ENCODE measurements around the gene OXGR1.

GRCh38 chr13:96966415-96967102, 27.7 kb downstream of the OXGR1 start:
- TF ChIP-seq CTCF (IDR thresholded peaks at IDR 0.05): no peak
- TF ChIP-seq POLR2A (IDR thresholded peaks at IDR 0.05): no peak
